T-helper 22 cell (primary cell): ENCODE measurements around the gene GMDS.

ENCODE experiments used
- DNase-seq: peaks from one replicate; pipeline ENCODE4 v3.0.0-alpha.2; 2020; ENCODE audit warnings: low read depth

The GMDS gene

DNA sequence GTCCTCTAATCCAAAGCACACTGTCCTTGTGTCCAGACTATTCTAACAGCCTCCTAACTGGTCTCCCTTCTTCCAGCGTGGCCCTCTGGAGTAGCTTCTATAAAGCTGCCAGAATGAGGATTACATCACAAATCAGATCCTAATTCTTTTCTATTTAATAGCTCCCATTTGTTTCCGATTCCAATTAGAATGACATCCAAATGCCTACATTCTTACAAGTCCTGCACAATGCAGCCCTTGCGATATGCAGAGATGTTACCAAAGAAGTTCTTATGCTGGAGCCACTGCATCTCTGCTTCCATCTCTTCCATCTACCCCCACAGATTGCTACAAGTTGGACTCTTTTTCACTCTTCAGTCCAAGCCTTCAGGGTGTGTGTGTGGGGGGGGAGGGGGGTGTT is 40.0 kb downstream of the GMDS start:
- DNase-seq, result no peak

DNA sequence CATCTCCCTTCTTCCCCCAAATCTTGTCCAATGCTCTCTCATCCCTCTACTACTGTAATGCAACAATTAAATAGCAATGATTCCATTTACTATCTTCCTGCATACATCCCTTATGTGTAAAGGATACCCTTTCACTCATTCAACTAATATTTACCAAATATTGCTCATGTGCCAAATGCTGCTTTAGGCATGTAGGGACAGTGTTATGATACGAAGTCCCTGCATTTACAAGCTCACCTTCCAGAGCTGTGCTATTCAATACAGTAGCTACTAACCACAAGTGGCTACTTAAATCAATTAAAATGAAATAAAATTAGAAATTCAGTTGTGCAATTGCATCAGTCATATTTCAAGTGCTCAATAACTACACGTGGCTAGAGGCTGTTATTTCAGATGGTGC is 41.1 kb downstream of the GMDS start:
- no peak for DNase-seq

DNA sequence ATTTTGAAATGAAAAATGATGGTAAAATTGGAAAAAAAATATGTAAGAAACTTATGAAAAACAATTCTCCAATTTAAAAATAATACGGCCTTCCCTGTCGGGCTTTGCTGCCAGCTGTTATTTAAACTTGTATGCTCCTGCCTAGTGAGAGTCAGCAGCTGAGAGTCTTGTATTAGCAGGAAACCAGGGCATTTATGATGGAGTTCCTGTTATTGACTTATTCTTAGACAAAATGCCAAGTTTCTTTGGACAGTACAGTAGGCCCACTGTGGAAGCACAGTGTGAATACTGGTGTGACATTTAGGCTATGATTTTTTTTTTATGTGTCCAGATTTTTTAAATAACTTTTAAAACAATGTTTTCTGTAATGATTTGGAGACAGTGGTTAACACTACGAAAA is 42.1 kb downstream of the GMDS start:
- DNase-seq, result no peak

DNA sequence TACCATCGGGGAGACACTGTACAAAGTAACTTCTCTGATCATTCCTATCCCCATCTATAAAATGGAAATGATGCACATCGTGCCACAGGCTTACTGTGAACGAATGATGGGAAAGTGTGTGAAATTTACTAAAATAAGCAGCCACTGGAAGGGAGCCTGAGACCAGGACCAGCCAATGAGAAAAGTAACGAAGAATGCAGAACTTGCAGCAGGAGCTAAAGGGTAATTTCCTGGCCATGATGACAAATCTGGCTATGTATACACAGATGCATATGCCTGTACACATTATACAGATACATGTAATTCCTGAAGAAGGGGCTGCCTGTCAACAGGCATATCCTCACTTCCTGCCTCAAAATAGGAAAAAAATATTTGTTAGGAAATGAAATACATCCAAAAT is 47.4 kb downstream of the GMDS start:
- no peak for DNase-seq

DNA sequence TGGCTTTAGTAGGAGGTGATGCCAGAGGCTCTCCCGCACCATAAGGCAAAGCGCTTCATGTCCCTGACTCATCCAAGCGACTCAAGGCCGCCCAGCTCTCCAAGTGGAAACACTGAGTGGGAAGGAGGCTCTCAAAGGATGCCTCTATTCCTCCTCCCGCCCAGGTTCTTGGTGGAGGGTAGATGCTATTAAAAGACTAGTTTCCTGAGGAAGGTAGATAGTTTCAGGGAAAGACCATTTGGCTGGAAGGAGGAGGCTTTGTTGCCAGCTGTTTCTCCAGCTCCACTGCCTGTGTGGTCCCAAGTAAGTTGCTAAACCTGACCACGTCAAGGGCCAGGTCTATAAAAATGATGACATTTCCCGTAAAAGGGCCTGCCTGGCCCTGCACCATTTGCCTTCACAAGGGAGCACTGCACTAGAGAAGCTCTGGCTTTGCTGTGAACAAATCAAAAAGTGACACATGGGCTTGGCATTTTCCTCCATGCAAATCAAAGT is 48.2 kb downstream of the GMDS start:
- DNase-seq, result no peak

DNA sequence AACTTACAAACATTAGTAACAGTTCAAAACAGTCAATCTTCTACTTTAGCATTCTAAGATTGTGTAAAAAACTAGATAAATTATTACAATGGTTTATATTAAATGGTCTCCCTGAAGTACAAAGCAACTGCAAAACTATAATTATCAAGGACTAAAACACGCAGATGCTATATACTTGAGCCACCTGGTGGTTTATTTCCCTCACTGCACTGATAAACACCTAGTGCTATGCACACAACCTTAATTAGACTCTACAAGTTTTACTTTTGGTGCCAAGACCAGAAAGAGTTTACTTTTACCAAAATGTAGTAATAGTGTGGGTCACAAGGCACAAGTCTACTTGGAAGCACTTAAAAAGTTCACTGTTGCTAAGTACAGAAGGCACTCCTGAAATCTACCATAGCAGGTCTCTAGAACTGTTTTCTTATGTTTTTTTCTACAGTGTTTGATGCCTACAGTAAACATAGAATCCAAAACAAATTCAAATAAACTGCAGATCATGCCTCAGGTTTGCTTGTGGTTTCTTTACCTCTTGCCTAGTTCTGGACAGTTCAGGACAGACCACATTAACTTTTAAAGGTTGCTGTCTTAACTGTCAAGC is 49.2 kb downstream of the GMDS start:
- DNase-seq, result no peak

DNA sequence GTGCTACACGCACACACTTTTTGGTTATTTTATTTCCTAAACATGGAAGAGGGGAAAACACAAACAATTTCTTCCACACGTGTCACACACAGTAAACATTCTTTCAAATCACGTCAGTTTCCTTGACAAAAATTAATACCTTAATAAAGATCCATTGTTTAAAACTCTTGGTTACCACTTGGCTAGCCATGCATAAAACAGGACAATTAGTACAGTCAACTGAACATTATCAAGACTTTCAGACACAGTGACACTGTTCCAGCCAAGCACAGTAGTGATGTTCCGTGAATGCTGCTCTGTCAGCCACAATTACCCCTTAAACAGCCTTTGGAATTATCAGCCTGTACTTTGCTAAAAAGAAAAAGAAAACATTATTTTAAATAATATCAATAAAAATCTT is 50.8 kb downstream of the GMDS start:
- no peak for DNase-seq

DNA sequence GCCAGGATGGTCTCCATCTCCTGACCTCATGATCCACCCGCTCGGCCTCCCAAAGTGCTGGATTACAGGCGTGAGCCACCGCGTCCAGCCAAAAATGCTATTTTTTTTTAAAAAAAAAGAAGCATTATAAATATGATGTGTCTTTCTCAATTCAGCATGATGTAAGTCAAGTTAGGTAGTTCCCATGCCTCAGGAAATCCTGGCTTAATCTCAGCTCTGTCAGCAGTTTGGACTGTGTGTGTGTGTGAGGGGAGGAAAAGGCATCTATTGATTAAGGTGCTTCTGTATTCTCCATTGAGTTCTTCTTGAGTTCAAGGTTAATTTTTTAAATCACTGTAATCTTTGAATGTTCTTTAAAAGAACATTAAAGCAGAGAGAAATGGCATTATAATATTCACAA is 51.5 kb downstream of the GMDS start:
- no peak for DNase-seq

DNA sequence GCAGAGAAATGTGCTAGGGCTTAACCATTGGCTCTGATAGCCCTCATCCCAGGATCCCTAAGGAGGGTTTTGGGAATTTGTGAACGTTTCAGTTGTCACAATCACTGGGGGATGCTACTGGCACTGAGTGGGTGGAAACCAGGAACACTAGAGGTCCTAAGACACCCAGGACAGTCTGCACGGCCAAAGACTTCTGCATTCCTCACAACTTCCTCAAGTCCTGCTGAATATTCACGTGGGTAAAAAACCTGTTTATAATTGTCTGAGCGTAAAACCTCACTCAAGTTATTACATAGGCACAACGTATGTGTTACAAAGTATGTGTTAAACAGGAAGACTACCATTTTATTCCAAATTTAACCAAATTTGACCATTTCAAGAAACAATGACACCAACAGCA is 52.4 kb downstream of the GMDS start:
- no peak for DNase-seq

DNA sequence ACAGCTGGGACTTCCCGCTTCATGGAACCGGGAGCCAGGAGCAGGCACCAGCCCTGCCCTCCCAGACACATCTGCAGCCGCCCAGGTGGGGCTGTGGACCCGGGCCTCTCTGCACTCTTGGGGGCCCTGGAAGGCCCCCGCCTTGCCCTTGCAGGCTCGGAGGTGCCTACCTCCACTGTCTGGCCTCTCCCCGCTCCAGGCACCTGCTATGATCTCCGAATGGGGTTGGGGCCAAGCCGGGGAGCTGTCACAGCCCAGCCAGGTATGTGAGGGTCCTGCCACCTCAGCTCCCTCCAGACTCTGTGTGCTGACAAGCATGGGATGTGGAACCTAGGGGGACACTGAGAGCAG is 54.0 kb downstream of the GMDS start:
- no peak for DNase-seq

DNA sequence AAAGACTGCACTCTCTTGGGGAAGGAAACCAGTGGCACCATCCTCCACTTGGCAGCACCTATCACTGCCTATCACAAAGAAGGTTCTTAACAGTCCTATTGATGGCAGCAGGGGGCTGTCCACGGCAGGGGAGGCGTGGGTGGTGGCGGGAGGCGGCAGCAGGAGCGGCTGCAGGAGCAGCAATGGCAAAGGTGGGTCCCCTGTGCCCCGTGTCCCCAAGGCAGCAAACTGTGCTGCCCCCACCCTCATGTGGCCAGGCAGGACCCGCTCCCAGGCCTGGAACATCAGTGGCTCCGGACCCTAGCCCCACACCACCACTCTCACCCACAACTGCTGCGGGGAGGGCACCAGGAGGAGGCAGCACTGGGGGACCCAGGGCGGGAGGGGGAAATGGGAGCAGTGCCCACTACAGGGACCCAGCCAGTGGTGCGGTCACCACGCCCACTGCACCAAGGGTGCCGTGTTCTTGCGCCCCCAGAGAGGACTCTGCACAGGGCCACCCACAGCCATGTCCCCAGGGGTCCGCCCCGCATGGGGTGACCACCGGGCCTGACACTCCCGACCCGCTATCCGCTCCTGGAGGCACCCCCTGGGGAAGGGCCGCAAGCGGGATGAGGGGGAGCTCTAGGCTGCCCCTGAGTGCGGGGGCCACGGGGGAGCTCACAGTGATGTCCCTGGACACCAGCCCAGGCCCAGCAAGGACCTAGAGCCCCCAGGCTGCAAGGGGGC is 54.6 kb downstream of the GMDS start:
- no peak for DNase-seq

DNA sequence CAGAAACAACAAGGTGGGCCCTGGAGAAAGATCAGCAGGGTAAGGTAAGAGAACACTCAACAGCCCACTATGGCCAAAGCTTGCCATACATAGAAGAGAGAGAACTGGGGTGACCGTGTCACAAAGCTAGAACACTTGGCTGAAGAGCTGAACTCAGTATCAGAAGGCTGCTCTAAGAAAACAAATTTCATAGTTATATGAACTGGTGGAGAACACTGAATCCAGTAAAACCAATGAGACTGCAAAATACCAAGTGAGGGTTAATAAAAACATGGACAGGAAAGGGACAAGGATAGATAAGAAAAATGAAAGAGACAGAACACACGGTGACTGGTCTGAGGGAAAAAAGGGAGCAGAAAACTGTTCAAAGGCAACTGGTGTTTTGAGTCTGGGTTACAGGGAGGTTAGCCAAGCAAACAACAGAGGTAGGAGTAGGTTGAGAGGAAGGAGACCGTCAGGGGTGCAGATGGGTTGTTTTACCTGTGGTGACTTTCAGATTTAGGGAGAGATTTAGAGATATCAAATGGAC is 56.5 kb downstream of the GMDS start:
- no peak for DNase-seq

DNA sequence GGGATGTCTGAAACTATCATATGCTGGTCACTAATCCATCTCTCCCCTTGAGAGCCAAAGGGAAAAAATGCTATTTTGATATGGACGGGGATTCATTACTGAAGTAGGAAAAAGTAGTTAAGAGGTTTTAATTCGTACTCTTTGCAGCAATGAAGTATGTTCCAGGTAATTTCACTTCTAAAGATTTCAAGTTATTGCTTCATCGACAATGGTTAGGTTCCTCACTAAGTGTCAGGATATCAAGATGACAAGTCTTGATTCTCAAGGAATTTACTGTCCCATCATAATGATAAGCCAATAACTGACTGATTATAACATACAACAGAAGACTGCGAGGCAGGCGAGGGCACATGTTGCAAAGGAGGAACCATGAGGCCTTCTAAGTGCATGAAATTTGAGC is 57.0 kb downstream of the GMDS start:
- DNase-seq, result no peak

DNA sequence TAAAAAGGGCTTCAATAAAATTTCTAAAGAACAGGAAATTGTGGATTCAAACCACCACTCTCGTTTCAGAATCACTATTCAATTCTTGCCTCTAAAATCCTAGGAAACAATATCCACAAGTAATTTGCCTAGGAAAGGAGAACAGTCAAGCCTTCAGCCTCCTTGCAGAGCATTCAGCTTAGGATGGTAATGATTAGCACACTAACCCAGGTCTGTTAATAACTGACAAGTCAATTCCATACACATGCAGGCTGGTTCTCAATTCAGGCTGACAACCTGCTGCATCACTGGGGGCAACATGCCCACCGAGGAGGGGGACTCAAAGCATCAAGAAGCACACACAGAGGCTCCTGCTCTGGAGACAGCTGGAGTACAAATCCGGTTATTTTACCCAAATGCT is 57.6 kb downstream of the GMDS start:
- DNase-seq, result no peak

DNA sequence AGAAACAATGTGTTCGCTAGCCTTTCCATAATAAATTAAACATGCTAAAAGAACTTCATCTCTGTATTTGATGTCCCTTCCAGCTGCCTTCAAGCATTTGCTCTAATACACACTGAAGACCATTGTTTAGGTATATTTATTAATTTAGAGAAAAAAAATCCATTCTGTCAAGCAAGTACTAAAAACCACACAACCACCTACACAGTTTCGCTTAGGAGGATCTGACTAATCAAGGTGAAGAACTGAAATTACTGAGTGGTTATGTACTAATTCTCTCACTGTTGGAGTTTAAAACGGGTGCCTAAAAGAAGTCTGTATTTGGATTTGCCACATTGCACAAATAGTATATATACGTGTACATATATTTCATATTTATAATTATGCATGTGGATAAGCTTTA is 58.9 kb downstream of the GMDS start:
- DNase-seq, result no peak

DNA sequence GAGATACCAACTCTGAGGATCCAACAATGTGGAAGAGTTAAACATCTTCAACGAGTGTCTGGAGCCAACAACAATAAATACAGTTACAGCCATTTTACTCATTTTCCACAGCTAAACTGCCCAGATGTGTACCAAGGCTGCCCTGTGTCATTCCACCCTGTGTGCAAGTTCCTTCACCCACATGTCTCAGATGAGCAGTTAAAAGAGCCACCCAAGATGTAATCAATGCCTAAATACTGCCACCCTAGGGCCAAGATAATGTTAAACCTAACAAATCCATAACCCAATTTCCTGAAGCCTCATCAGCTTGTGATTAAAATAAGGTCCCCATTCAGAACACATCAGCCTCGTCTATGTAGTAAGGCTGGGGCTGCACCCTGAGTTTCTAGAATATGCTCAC is 59.9 kb downstream of the GMDS start:
- no peak for DNase-seq

DNA sequence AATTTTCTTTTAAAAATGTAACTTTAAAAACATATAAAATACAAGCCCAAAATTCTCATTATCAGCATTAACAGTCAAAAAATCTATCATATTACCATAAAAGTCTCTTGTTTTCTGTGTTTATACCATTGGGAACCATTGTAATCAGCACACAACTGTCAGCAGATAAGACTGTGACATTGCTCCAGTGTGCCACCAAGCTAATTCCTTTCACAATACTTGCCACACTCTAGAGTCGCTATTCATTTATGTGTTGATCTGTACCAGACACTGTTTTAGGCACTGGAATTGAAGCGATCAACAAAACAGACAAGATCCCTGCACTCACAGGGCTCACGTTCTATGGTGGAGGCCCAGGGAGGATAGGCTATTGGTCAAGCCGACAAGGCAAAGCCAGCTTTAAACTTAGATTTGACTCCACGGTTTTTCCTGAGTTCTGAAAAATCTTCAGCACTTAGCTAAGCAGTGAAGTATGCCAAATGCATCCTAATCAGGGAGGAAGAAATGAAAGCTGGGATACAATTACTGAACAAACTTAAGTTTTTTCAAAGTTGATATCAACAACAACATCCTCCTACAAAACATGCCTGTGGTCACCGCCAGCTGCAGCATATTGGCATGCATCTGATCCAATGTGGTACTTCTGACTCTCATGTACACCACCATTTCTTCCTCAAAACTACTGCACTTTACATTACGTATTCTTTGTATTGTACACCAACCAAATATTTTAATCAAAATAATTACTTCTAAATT is 60.5 kb downstream of the GMDS start:
- DNase-seq, result no peak

DNA sequence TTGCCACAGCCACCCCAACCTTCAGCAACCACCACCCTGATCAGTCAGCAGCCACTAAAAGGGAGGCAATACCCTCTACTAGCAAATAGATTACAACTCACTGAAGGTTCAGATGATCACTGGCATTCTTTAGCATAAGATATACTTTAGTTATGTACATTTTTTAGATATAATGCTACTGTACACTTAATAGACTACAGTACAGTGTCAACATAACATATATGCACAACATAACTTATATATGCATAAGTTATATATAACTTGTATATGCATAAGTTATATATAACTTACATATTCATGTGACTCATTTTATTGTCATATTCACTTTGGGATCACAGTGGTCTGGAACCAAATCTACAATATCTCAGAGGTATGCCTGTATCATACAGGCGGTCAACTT is 61.7 kb downstream of the GMDS start:
- DNase-seq, result no peak

DNA sequence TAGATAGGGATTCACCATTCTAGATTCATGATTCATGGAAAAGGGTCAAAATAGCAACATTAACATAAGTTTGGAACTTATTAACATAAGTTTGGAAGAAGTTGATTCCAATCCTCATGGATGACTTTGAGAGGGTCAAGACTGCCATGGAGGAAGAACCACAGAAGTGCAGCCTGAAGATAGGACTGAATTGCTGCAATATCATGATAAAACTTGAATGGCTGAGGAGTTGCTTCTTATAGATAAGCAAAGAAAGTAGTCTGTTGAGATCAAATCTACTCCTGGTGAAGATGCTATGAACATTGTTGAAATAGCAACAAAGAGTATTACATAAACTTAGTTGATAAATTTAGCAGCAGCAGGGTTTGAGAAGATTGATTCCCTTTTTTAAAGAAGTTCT is 62.2 kb downstream of the GMDS start:
- no peak for DNase-seq

DNA sequence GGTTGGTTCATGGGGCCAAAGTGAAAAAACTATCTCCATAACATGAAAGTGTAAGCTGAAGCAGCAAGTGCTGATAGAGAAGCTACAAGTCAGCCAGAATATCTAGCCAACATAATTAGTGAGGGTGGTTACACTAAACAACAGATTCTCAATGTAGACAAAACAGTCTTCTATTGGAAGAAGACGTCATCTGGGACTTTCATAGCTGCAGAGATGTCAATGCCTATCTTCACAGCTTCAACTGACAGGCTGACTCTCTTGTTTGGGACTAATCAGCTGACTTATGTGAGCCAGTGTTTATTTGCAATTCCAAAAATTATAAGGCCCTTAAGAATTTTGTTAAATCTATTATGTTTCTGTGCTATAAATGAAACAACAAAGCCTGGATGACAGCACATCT is 63.2 kb downstream of the GMDS start:
- no peak for DNase-seq

DNA sequence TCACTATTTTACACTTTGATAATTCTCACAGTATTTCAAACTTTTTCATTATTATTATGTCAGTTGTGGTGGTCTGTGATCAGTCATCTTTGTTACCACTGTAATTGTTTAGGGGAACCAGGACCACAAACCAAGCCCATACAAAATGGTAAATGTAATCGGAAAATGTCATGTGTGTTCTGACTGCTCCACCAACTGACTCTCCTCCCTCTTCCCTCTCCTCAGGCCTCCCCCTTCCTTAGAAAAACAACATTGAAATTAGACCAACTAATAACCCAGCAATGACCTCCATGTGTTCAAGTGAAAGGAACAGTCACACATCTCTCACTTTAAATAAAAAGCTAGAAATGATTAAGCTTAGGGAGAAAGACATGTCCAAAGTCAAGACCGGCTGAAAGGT is 63.8 kb downstream of the GMDS start:
- DNase-seq, result no peak

DNA sequence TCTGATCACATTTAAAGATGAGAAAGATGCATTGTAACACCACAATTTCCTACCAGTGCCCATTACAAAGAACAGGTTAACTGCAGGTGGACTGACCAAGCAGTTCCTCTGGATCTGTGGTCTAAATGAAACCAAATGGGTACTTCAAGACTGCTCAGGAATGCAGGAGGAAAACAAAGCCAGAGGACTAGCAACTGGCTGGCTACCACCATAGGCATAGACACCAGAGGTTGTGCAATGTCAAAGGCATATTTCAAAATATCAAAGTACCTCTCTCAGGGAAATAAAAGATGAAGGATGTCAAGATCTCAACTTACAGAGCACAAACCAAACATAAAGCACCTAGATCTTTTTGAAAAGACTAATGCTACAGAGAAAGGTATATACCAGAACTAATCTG is 65.5 kb downstream of the GMDS start:
- DNase-seq, result no peak

DNA sequence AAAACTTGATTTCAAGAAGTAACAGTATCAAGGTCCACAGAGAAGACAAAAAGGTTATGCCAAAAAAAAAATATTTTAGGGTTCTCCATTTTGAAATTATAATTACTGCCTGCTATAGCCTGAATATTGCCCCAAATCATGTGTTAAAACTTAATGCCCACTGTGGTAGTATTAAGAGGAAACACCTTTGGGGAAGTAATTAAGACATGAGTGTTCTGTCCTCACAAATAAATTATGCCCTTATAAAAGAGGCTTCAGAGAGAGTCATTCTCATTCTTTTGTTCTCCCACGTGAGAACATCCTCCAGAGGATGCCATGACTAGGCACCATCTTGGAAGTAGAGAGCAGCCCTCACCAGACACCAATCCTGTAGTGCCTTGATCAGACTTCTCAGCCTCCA is 66.2 kb downstream of the GMDS start:
- no peak for DNase-seq
